GM21529 (cell line): Measurements from ENCODE around the gene HNRNPH3.
"Not testable (repeated sequence)": the region's sequence is repeated elsewhere in the genome, so short reads cannot be mapped to it uniquely, and the experiment has no call there.

Experiments used
- ATAC-seq: cut with Tn5 transposase; IDR thresholded peaks from one replicate; pipeline ENCODE4 v1.9.1; 2021; ENCODE audit not compliant: unreplicated experiment

The HNRNPH3 gene, protein sequence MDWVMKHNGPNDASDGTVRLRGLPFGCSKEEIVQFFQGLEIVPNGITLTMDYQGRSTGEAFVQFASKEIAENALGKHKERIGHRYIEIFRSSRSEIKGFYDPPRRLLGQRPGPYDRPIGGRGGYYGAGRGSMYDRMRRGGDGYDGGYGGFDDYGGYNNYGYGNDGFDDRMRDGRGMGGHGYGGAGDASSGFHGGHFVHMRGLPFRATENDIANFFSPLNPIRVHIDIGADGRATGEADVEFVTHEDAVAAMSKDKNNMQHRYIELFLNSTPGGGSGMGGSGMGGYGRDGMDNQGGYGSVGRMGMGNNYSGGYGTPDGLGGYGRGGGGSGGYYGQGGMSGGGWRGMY

DNA sequence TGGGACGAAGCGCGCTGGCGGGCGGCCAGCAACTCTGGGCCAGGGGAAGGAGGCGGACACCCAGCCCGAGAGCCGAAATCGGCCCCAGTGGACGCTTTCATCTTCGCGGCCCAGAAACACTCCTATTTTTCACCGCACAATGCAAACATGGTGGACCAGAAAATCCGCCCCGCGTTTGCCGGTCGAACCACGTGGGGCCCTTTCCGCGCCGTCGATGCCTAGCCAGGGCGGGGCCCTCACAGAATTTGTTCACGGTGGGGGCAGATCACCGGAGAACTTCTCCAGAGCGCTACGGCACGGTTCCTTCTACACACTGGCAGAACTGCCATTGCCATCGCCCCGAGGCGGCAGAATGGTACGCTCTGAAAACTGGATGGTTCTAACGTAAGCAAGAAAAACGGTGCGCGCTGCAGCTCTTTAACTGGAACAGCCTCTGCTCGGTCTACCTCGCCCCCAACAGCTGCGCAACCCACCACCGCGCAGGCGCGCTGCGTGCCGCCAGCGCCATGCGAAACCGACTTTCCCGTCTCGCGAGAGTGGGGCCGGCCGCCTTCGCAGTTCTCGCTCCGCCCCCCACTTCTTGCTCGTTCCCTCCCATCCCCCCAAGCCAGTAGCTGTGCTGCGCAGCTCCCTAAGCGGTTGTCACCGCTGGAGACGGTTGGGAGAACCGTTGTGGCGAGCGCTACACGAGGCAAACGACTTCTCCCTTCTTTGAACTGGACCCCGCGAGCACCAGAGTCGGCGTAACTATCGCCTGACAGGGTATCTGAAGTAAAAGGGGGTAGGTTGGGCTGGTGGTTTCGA lies at the start of gene HNRNPH3:
HNRNPH3 (plus strand) TSS at position 610 of the 804 bp plus-strand sequence. CDS start 5,158 bp downstream, outside the sequence.
- peak; percentile 78 for ATAC-seq

DNA sequence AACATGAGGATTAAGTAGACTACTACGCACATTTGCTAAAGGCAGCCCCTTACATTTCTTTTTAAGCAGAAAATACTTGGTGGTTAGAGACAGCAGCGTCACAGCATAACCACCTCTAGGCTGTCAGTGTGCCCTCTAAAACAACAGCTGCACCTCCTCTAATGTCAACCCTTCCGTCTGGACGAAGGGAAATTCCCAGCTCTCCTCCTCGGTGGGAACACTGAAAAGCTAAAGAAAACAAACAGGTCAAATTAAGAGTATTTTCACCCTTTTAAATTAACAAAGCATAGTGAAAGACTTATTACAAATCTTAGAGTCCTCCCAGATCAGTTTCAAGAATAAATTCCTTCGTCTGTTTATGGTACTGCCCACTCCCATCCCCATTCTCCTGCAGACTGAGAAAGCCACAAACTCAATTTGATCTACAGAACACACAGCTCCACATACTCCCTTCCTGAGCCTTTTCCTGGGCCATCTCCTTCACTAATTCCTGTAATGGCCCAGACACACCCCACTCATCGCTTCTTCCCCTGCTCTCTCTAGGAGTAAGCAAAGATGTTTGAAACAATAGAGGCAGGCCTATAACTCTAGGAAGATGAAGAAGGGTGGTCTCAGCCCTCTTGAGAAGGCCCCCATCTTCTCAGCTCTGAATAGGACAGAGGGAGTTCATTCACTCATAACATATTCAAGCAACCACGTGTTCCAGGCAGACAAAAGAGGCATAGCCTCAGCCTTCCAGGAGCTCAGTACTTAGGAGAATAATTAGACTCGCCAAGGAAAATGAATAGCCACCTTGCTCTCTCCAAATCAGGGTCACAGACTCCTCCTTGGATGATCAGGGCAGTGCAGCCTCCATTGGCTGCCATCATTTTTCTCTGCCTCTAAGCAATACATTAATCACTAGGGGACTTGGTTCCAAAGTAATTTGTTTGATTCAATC lies 47.5 kb upstream of the HNRNPH3 start:
- no peak for ATAC-seq

DNA sequence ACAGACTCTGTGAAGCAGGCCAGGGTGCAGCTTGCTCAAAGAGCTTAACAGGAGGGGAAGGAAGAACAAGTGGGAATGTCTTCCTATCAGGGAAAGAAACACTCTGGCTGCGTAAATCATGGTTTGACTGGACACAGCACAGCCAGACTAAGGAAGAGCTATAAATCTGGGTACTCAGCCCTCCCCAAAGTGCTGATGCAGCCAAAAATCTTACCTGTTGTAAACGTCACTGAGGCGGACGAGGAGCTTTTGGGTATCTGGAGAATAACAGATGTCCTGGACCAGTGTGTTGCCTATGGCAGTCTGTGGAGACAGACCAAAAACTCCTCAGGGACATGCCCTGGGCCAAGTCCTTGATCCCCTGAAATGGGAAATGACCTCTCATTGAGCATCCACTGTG lies 43.1 kb upstream of the HNRNPH3 start:
- ATAC-seq, result no peak

DNA sequence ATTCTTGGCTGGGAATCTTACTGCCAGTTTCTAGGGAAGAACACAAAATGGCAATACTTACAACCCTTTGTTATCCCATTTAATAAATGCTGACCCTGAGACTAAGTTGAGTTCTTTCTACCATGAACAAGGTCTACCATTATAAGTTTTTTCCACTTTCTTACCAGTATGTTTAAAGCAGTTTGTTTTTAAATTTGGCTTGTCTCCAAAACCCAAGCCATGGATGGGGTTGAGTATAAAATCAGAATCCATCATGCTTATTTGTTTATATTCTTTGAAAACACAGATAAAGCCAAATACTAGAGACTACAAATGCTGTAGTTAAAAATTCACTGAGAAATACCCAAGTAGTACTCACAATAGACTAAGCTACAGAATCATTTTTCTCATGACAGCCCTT lies 41.1 kb upstream of the HNRNPH3 start:
- ATAC-seq, result no peak

DNA sequence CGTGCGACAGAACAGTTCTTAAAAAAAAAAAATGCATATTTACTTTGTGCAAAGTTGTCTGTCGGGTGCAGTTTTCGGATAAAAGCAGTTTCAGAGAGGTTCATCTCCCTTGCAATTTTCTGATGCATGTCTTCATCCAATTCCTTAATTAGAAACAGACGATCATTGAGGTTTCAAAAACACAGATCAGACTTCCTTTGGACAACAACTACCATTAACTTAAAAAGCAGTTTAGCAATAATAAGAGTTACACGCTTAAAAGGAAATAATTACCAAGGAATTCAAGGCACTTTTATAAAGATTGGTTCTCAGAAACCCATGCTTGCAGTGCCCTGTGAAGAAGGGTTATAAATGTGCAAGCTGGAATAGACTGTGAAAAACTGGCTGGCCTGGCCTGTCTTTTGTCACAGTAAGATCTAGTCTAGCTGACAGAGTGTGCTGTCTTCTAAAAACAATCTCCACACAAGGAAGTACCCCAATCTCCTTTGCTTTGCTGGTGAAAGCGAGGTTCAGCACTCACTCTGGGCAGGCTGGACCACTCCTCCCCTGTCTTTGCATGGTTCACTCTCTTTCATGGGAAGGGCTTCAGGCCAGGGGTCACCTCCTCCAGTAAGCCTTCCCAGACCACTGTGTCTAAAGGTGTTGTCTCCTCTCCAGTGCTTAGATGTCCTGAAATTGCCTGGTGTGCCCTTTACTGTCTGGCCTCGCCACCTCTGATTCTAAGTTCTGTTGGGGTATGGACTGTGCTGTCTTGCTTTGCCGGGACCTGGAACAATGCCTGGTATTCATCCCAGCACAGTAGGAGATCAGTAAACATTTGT lies 34.8 kb upstream of the HNRNPH3 start:
- ATAC-seq, result no peak

DNA sequence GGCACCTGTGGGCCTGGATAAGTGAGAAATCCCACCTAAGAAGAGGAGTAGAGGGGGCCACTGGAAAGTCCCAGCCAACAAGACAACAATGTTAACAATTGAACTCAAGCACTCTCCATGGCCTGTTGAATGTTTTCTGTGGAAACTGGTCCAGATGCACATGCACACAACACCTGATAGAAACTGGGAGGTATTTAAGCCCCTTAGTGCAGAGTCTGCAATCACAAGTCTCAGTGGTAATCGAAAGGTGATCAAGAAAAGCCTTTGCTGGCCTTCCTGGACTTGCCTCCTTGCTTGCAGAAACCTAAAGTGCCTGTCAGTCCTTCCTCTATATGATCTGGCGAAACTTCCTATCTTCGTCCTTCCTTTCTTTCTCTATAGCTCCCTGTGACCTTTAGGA lies 30.6 kb upstream of the HNRNPH3 start:
- ATAC-seq, result no peak

DNA sequence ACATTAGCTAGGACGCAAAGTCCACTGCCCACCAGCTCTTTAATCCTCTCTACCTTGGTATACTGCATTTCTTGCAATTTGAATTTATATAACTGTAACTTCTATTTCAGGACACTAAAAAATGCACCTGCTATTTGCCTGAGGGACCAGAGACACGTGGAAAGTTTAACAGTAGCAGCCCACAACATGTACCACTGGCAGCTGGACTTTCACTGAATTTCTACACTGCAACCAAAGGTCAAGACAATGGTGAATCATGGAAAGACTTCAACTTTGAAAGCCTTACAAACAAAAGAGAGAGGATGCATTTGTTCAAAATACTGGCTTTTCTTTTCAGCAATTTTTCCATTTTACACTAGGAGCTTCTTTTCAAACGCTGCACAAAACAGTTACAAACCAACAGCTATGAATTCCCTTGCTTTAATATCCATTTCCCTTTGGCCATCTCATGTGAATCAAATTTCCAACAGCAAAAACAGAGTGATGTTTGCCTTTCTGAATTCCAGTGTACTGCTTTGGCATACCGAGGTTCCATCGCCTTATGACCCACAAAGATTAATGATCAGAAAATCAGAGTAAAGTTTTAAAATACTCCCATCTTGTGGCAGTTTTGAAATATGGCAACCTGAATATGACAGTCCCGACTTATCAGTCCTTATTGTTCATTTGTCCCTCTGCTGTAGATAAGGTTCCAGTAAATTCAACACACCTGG lies 29.9 kb upstream of the HNRNPH3 start:
- peak; percentile 77 for ATAC-seq

DNA sequence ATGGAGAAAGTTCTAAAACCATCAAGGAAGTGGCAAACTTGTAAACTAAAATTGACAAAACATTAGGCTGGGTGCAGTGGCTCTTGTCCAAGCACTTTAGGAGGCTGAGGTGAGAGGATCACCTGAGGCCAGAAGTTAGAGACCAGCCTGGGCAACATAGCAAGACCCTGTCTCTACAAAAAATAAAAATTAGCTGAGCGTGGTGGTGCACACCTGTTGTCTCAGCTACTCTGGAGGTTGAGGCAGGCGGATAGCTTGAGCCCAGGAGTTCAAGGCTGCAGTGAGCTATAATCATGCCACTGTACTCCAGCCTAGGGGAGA lies 29.4 kb upstream of the HNRNPH3 start:
- no peak for ATAC-seq

DNA sequence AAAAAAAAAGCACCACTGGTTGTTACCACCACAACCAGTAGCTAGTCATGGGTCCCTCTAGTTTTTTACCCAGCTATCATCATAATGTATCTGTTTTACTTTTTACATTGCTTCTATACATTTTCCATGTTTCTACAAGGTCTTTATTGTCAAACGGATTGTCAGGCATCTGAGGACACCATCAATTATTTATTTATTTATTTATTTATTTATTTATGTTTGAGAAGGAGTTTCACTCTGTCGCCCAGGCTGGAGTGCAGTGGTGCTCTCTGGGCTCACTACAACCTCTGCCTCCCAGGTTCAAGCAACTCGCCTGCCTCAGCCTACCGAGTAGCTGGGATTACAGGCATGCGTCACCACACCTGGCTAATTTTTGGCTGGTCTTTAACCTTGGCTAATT lies 29.0 kb upstream of the HNRNPH3 start:
- ATAC-seq, result no peak

DNA sequence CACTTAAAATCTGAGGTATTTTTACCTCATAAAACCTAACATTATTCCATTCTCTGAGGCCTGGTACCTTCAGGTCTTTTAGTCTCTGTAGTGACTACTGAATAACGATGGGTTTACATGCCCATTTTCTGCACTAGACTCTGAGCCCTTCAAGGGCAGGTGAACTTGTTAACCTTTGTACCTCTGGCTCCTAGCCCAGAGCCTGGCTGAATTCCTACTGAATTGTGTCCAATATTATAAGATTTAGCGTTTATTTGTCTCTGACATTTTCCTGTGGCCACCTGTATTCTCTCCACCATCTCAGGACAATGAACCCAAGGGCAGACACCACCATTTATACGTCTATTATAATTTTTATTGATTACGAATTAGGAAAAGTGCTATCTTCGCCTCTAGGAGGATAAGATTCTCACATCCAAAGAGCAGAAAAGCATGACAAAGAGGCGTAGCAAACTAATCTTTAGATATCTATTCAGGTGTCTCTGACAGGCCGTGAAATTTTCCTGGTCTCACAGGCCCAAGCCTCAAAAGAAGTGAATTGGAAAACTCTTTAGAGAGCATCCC lies 27.9 kb upstream of the HNRNPH3 start:
- ATAC-seq, result no peak

DNA sequence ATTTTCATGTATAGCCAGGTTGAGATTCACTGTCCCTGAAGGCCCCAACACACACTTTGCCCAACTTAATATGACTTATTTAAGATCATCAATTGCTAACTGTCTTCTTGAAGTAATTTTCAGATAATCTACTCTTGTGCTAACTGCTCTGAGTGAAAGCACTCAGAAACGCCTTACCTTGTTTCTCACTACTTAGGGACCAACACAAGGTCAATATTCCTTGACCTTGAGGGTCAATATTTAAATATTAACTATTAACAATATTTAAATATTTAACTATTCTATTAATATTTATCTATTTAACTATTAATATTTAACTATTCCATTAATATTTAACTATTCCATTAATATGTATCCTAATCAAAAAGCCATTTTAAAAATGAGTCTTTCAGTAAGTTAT lies 26.0 kb upstream of the HNRNPH3 start:
- no peak for ATAC-seq

DNA sequence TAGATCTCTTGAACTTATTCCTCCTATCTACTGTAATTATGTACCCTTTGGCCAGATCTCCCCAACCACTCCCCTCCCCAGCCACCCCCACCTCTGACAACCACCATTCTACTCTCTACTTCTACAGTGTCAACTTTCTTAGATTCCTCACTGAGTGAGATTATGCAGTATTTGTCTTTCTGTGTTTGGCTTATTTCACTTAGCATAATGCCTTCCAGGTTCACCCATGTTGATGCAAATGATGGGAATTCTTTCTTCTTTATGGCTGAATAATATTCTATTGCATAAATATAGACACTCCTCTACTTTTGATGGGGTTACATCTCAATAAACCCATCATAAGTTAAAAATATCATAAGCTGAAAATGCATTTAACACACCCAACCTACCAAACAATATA lies 21.3 kb upstream of the HNRNPH3 start:
- ATAC-seq, result no peak

DNA sequence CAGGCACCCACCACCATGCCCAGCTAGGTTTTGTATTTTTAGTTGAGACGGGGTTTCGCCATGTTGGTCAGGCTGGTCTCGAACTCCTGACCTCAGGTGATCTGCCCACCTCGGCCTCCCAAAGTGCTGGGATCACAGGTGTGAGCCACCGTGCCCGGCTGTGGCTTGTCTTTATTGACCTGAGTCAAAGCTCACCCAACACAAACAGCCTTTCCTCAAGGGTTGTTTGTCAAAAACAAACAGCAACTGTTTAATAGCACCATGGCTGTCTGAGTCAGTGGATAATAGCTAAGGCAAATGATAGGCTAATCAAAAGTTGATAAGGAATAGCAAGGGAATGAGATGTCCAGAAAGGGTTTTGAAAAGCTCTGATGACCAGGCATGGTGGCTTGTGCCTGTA lies 16.9 kb upstream of the HNRNPH3 start:
- not testable (repeated sequence) for ATAC-seq

DNA sequence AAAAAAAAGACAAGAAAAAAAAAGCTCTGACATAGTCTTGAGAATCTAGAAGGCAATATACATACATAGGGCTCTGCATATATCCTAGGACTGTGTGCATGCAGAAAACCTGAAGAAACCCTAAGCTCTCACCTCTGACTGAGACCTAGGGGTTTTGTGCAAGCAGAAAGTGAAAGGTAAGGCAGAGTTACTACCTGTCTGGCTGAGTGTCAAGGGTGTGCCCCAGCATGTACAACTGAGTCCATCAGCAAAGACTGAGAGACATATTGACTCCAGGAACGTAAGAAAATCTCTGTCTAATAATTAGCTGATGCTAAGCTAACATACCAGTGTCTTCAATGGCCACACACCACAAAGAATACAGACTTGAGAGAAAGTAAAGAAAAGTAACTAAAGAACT lies 16.3 kb upstream of the HNRNPH3 start:
- no peak for ATAC-seq

DNA sequence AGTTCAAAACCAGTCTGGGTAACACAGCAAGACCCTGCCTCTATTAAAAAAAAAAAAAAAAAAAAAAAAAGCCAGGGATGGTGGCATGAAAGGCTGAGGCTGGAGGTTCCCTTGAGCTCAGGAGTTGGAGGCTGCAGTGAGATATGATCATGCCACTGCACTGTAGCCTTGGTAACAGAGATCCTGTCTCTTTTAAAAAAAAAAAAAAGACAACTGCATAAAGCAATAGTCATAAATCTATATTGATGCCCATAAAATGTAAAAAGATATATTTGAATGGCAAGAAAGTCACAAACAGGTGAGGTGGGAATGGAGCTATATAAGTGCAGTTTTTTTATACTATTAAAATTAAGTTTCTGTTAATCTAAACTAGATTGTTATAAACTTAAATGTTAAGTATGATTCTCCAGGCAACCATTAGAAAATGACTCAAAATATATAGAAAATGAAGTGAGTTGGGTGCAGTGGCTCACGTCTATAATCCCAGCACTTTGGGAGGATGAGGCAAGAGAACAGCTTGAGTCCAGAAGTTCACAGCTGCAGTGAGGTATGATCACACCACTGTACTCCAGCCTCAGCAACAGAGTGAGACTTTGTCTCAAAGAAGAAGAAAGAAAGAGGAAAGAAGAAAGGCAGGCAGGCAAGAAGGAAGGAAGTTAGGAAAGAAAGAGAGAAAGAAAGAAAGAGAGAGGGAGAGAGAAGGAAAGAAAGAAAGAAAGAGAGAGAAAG lies 13.4 kb upstream of the HNRNPH3 start:
- ATAC-seq, result no peak

DNA sequence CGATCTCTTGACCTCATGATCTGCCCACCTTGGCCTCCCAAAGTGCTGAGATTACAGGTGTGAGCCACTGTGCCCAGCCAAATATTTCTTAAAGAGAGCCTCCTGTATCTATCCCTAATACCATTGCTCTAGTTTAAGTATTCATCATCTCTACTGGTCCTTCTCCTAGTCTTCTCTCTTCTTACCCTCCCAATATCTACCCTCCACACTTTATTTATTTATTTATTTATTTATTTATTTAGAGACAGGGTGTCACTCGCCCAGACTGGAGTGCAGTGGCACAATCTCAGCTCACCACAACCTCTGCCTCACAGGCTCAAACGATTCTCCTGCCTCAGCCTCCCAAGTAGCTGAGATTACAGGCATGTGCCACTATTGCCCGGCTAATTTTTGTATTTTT lies 7.5 kb upstream of the HNRNPH3 start:
- not testable (repeated sequence) for ATAC-seq

DNA sequence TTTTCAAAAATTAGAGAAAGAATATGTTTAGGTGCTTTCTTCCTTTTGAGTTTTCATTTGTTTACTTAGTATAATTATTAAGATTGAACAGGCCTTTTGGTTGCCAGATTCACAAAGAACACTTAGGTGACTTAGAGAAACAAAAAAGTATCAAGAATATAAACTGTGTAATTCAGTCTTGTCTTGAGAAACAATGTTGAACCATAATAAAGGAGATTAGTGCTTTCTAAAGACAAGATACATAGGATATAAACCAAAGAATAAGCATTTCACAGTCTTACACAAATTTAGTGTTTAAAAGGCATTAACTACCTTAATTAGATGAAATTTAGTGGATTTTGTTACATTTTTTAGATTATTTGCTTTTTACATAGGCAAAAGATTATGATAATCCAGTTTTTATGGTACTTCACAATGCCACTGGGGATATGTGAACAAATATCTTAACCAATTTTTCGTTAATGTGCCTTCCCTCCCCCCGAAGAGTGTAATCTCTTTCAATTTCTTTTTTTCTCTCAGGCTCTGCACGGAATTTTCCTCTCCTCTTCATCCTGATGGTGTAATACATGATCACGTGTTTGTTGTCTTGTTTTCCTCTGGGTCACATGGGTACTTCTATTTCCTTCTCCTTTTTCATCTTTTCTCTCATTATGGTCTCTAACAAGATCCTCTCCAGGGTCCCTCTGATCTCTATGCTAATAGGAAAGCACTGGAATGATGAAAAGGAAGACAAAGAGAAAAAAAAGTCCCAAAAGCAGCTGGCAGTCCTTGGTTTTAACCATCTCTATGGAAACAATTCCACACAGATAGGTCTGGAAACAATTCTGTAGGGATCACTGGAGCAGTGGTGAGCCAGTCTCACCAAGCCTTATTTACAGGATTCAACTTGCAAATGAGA lies 3.7 kb upstream of the HNRNPH3 start:
- ATAC-seq, result no peak

DNA sequence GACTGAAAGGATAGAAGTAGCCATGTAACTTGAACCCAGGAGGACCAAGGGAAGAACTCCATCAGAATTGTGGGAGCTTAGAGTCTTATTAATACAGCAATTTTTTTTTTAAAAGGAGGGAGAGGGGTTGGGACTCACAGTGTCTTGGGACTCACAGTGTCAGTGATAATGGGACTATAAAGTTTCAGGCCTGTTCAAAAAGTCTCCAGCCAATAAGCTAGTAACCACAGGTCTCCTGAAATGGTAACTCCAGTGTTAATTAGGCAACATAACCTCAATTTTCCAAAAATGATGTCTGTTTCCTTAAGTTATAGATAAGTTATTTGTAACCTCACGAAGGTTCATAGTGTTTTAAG lies 2.4 kb upstream of the HNRNPH3 start:
- no peak for ATAC-seq
